Gastroesophageal sphincter (tissue), 3 donors: Measurements from ENCODE around the gene GXYLT1.

Experiments used
- CTCF ChIP-seq, 4 experiments: fragments of 200-600 bp in 2 of 4; fragments of 450-650 bp in 2 of 4; sonication (generic) in 1 of 4; IDR thresholded peaks; one replicate each; pipeline ENCODE4 v1.5.1; 2017 to 2019; ENCODE audit warnings: antibody characterized with exemption in 4 of 4, mild to moderate bottlenecking in 2 of 4, moderate library complexity in 2 of 4
- EP300 ChIP-seq: sonication (generic); formaldehyde crosslinking; IDR thresholded peaks from one replicate; pipeline ENCODE4 v1.6.1; 2017; ENCODE audit warnings: antibody characterized with exemption, mild to moderate bottlenecking
- POLR2A ChIP-seq, 2 donors: fragments of 450-650 bp; IDR thresholded peaks; one replicate each; pipeline ENCODE4 v1.6.1; 2017; ENCODE audit warnings: antibody characterized with exemption in 2 of 2, mild to moderate bottlenecking in 2 of 2, moderate library complexity in 1 of 2
- POLR2AphosphoS5 ChIP-seq: sonication (generic); formaldehyde crosslinking; IDR thresholded peaks from one replicate; pipeline ENCODE4 v1.6.1; 2017; ENCODE audit warnings: antibody characterized with exemption

- no peak for TF ChIP-seq CTCF (IDR thresholded peaks at IDR 0.05)
- TF ChIP-seq POLR2A (IDR thresholded peaks at IDR 0.05): no peak
- no peak for TF ChIP-seq EP300
- no peak for TF ChIP-seq POLR2AphosphoS5
Measured at GRCh38 chr12:42180990-42181596, 36.4 kb upstream of the GXYLT1 start.
